HCT116 (cell line): ENCODE measurements around the gene TMEM208. TPM values are rescaled to one million over a fixed set of nuclear protein-coding genes. Genes with fewer than 3 reads are reported as not detected.

Experiments used
- ATAC-seq: fragments of 200-7000 bp; cut with Tn5 transposase; 2 replicates; pipeline ENCODE4 v1.9.1; 2020; ENCODE audit warnings: mild to moderate bottlenecking, moderate library complexity
- BruUV-seq: library from RNA; stranded (reverse); fragments of 400-500 nt; replicated peaks from 2 replicates; lab custom pipeline; 2021; lab: Mats Ljungman, UMichigan
- CTCF ChIA-PET: fragments of 300-600 bp; sonication (Branson Sonifier 250); formaldehyde crosslinking; loops from one replicate; lab custom pipeline; 2021; ENCODE audit warnings: antibody characterized with exemption; lab: Charles Lee
- POLR2A ChIA-PET: fragments of 300-600, 350-600 bp; sonication (Branson Sonifier 250); formaldehyde crosslinking; loops from one replicate; lab custom pipeline; 2021; ENCODE audit warnings: antibody characterized with exemption; lab: Charles Lee
- RAD21 ChIA-PET, 2 experiments: fragments of 300-600 bp; sonication (Branson Sonifier 250); formaldehyde crosslinking; loops; one replicate each; lab custom pipeline; 2023; ENCODE audit warnings: low total read pairs in 2 of 2; ENCODE audit not compliant: uncharacterized antibody in 2 of 2, unreplicated experiment in 2 of 2, low non-redundant PET in 1 of 2; lab: Charles Lee
- DNase-seq: peaks from one replicate; pipeline ENCODE4 v3.0.0-alpha.2; 2010; ENCODE audit warnings: low read depth, low spot score
- H2AFZ ChIP-seq: fragments of 200-600 bp; shearing (Covaris generic), sonication (generic); 2 replicates; pipeline ENCODE4 v1.6.1; 2017; ENCODE audit warnings: low read depth, mixed run types, mixed read lengths, antibody characterized with exemption, low read length; ENCODE audit not compliant: poor library complexity, severe bottlenecking
- H3K27ac ChIP-seq: 2 replicates; pipeline ENCODE4 v1.5.1; 2012; ENCODE audit warnings: low read depth, low read length
- H3K27me3 ChIP-seq: fragments of 200-600 bp; sonication (generic); 2 replicates; pipeline ENCODE4 v1.6.1; 2016; ENCODE audit warnings: mixed run types, low read length, mixed read lengths; ENCODE audit not compliant: insufficient read depth
- H3K36me3 ChIP-seq, 2 experiments: fragments of 200-500 bp in 1 of 2; fragments of 200-600 bp in 1 of 2; sonication (Bioruptor generic) in 1 of 2; sonication (generic) in 1 of 2; 2 replicates each; pipeline versions ENCODE4 v1.5.1 to v1.6.1; 2014 to 2016; ENCODE audit warnings: low read length in 2 of 2, inconsistent platforms in 1 of 2, mixed read lengths in 1 of 2, mixed run types in 1 of 2; ENCODE audit not compliant: insufficient read depth in 2 of 2, control insufficient read depth in 1 of 2
- H3K4me1 ChIP-seq, 2 experiments: fragments of 200-600 bp in 1 of 2; sonication (generic) in 1 of 2; 2 replicates each; pipeline versions ENCODE4 v1.5.1 to v1.6.1; 2012 to 2017; ENCODE audit warnings: low read length in 2 of 2, inconsistent platforms in 1 of 2, mild to moderate bottlenecking in 1 of 2, mixed read lengths in 1 of 2, mixed run types in 1 of 2, moderate library complexity in 1 of 2; ENCODE audit not compliant: insufficient read depth in 2 of 2, control insufficient read depth in 1 of 2
- H3K4me2 ChIP-seq: fragments of 200-600 bp; sonication (generic); 2 replicates; pipeline ENCODE4 v1.6.1; 2017; ENCODE audit warnings: mixed run types, low read length, mixed read lengths
- H3K4me3 ChIP-seq, 2 experiments: fragments of 200-600 bp in 1 of 2; sonication (generic) in 1 of 2; replicated peaks in 1 of 2; 2 replicates each; pipeline ENCODE4 v1.5.1; 2011 to 2016; ENCODE audit warnings: low read length in 2 of 2, control low read depth in 1 of 2, low read depth in 1 of 2, mild to moderate bottlenecking in 1 of 2, mixed read lengths in 1 of 2, mixed run types in 1 of 2
- H3K79me2 ChIP-seq: fragments of 200-600 bp; sonication (generic); 2 replicates; pipeline ENCODE4 v1.6.1; 2017; ENCODE audit warnings: mild to moderate bottlenecking, mixed run types, low read length, moderate library complexity, mixed read lengths; ENCODE audit not compliant: insufficient read depth
- H3K9ac ChIP-seq: fragments of 200-600 bp; sonication (generic); 2 replicates; pipeline ENCODE4 v1.6.1; 2016; ENCODE audit warnings: low read length, mixed read lengths
- H3K9me2 ChIP-seq: fragments of 200-600 bp; sonication (generic), shearing (Covaris generic); 2 replicates; pipeline ENCODE4 v1.6.1; 2017; ENCODE audit warnings: mixed run types, mild to moderate bottlenecking, moderate library complexity; ENCODE audit not compliant: insufficient read depth
- H3K9me3 ChIP-seq, 2 experiments: fragments of 200-500 bp in 1 of 2; fragments of 200-600 bp in 1 of 2; sonication (Bioruptor generic) in 1 of 2; sonication (generic) in 1 of 2; 2 replicates each; pipeline ENCODE4 v1.6.1; 2014 to 2017; ENCODE audit warnings: low read length in 2 of 2, mixed read lengths in 2 of 2, inconsistent platforms in 1 of 2, low read depth in 1 of 2, mild to moderate bottlenecking in 1 of 2, mixed run types in 1 of 2, moderate library complexity in 1 of 2; ENCODE audit not compliant: control insufficient read depth in 1 of 2, insufficient read depth in 1 of 2
- H4K20me1 ChIP-seq: fragments of 200-600 bp; sonication (generic), shearing (Covaris generic); 2 replicates; pipeline ENCODE4 v1.6.1; 2017; ENCODE audit warnings: mixed run types, mild to moderate bottlenecking, moderate library complexity; ENCODE audit not compliant: insufficient read depth
- ELF1 ChIP-seq: IDR thresholded peaks from 2 replicates; pipeline ENCODE4 v1.6.1; 2012; ENCODE audit warnings: low read depth, borderline replicate concordance
- EZH2 ChIP-seq: fragments of 200-600 bp; sonication (generic); IDR thresholded peaks from 2 replicates; pipeline ENCODE4 v1.6.1; 2017; ENCODE audit warnings: antibody characterized with exemption, mixed run types
- EZH2phosphoT487 ChIP-seq: fragments of 200-600 bp; IDR thresholded peaks from 2 replicates; pipeline ENCODE4 v1.6.1; 2018; ENCODE audit warnings: antibody characterized with exemption, borderline replicate concordance
- JUND ChIP-seq: IDR thresholded peaks from 2 replicates; pipeline ENCODE4 v1.6.1; 2012
- POLR2A ChIP-seq: IDR thresholded peaks from 2 replicates; pipeline ENCODE4 v1.7.0; 2011; ENCODE audit warnings: borderline replicate concordance; ENCODE audit not compliant: insufficient read depth, insufficient read length; ENCODE audit errors: extremely low read depth
- RAD21 ChIP-seq: IDR thresholded peaks from 2 replicates; pipeline ENCODE4 v1.6.1; 2012; ENCODE audit warnings: low read depth, mild to moderate bottlenecking
- SIN3A ChIP-seq: IDR thresholded peaks from 2 replicates; pipeline ENCODE4 v1.6.1; 2012; ENCODE audit warnings: low read depth
- SP1 ChIP-seq: IDR thresholded peaks from 2 replicates; pipeline ENCODE4 v1.6.1; 2012; ENCODE audit warnings: low read depth
- SRF ChIP-seq: IDR thresholded peaks from 2 replicates; pipeline ENCODE4 v1.6.1; 2012; ENCODE audit warnings: low read depth
- TCF7L2 ChIP-seq: IDR thresholded peaks from 2 replicates; pipeline ENCODE4 v1.7.0; 2011; ENCODE audit warnings: borderline replicate concordance, inconsistent platforms; ENCODE audit not compliant: insufficient read depth, insufficient read length; ENCODE audit errors: extremely low read depth
- YY1 ChIP-seq: IDR thresholded peaks from 2 replicates; pipeline ENCODE4 v1.6.1; 2011; ENCODE audit warnings: low read length, low read depth, moderate library complexity, mild to moderate bottlenecking; ENCODE audit not compliant: insufficient replicate concordance; ENCODE audit errors: extremely low read depth
- intact Hi-C: fragments of 100-400 bp; cut with micrococcal nuclease; formaldehyde crosslinking; loops from 2 replicates; pipeline ENCODE4 v1.10.0; 2022
- total RNA-seq: library from RNA; stranded (reverse); gene quantifications from one replicate; pipeline ENCODE4 v1.2.1, GENCODE V29; 2021; ENCODE audit not compliant: unreplicated experiment
- TF ChIP-seq, protein P1 (sequence below): IDR thresholded peaks from 2 replicates; pipeline ENCODE4 v1.6.1; 2012
- TF ChIP-seq, protein P2 (sequence below): IDR thresholded peaks from 2 replicates; pipeline ENCODE4 v1.6.1; 2011; ENCODE audit warnings: mild to moderate bottlenecking, low read length, moderate library complexity; ENCODE audit not compliant: insufficient replicate concordance; ENCODE audit errors: extremely low read depth
- TF ChIP-seq, protein P3 (sequence below): IDR thresholded peaks from 2 replicates; pipeline ENCODE4 v1.6.1; 2012; ENCODE audit warnings: low read depth

The TMEM208 gene
- total RNA-seq, 1 experiment from 2014 or later: 36.1 TPM

DNA sequence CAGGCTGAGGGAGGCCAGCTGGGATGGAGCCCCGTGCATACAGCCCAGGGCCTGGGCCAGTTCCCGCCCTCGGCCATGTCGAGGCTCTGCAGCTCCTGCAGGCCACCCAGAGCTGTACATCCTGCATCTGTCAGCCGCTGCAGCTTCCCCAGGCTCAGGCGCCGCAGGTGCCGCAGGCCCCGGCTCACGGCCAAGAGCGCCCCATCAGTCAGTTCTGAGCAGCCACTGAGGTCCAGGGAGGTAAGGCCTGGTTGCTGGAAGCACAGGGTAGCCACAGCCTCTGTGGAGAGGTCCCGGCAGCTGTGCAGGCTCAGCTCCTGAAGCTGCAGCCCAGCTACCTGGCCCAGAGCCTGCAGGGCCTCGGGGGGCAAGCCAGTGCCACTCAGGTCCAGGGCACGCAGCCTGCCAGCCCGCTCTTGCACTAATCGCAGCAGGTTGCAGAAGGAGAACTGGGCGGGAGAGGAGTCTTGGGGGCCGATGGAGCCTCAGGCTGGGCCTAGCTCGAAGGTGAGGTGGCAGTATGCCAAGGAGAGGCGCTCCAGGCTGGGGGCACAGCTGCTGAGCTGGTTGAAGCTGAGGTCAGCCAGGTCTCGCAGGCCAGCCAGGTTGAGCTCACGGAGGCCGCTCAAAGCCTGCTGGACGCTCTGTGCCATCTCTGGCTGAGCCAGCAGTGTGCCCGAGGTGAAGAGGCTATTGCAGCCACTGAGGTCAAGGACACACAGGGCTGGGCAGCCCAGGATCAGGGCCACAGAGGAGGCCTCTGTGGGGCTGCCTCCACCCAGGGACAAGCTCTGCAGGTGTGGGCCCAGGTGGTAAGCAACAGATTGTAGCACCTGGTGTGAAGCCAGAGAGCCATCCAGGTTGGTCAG, 16.6 kb upstream of the TMEM208 start:
- H3K36me3 ChIP-seq: no peaks in the 10 kb centered on the region
- no peaks in the 10 kb centered on the region for H4K20me1 ChIP-seq
- no peak overlapping the region for H3K4me2 ChIP-seq
- DNase-seq: no peak
- RAD21 ChIA-PET: no interaction called here
- intact Hi-C loops: no loop called here
- H3K79me2 ChIP-seq: no peaks in the 10 kb centered on the region
- no peak overlapping the region for H3K9ac ChIP-seq
- ATAC-seq: no peak
- no peak overlapping the region for H2AFZ ChIP-seq
- no peak overlapping the region for H3K27ac ChIP-seq
- H3K4me1 ChIP-seq: peaks cover 11 to 34% of the 10 kb centered on the region in 2 experiments
- POLR2A ChIA-PET: no interaction called here
- no peaks in the 10 kb centered on the region for H3K9me2 ChIP-seq
- no peaks in the 10 kb centered on the region for H3K27me3 ChIP-seq
- BruUV-seq: no TSS peak
- CTCF ChIA-PET: interaction anchor here (1.4 kb wide), 1 partner anchor 12 kb away, joined by 3 read pairs; no protein-coding TSS in a partner anchor
- H3K4me3 ChIP-seq: no peak overlapping the region
- no peak for TF ChIP-seq RAD21
- no peak for TF ChIP-seq POLR2A
- TF ChIP-seq YY1: no peak
- TF ChIP-seq EZH2: no peak
- TF ChIP-seq, protein P1, sequence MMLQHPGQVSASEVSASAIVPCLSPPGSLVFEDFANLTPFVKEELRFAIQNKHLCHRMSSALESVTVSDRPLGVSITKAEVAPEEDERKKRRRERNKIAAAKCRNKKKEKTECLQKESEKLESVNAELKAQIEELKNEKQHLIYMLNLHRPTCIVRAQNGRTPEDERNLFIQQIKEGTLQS: no peak
- TF ChIP-seq TCF7L2: no peak
- no peak for TF ChIP-seq SP1
- TF ChIP-seq EZH2phosphoT487: no peak
- TF ChIP-seq SIN3A: no peak
- no peak for TF ChIP-seq SRF
- no peak for TF ChIP-seq ELF1
- TF ChIP-seq, protein P2, sequence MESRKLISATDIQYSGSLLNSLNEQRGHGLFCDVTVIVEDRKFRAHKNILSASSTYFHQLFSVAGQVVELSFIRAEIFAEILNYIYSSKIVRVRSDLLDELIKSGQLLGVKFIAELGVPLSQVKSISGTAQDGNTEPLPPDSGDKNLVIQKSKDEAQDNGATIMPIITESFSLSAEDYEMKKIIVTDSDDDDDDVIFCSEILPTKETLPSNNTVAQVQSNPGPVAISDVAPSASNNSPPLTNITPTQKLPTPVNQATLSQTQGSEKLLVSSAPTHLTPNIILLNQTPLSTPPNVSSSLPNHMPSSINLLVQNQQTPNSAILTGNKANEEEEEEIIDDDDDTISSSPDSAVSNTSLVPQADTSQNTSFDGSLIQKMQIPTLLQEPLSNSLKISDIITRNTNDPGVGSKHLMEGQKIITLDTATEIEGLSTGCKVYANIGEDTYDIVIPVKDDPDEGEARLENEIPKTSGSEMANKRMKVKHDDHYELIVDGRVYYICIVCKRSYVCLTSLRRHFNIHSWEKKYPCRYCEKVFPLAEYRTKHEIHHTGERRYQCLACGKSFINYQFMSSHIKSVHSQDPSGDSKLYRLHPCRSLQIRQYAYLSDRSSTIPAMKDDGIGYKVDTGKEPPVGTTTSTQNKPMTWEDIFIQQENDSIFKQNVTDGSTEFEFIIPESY: no peak
- TF ChIP-seq, protein P3, sequence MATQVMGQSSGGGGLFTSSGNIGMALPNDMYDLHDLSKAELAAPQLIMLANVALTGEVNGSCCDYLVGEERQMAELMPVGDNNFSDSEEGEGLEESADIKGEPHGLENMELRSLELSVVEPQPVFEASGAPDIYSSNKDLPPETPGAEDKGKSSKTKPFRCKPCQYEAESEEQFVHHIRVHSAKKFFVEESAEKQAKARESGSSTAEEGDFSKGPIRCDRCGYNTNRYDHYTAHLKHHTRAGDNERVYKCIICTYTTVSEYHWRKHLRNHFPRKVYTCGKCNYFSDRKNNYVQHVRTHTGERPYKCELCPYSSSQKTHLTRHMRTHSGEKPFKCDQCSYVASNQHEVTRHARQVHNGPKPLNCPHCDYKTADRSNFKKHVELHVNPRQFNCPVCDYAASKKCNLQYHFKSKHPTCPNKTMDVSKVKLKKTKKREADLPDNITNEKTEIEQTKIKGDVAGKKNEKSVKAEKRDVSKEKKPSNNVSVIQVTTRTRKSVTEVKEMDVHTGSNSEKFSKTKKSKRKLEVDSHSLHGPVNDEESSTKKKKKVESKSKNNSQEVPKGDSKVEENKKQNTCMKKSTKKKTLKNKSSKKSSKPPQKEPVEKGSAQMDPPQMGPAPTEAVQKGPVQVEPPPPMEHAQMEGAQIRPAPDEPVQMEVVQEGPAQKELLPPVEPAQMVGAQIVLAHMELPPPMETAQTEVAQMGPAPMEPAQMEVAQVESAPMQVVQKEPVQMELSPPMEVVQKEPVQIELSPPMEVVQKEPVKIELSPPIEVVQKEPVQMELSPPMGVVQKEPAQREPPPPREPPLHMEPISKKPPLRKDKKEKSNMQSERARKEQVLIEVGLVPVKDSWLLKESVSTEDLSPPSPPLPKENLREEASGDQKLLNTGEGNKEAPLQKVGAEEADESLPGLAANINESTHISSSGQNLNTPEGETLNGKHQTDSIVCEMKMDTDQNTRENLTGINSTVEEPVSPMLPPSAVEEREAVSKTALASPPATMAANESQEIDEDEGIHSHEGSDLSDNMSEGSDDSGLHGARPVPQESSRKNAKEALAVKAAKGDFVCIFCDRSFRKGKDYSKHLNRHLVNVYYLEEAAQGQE: no peak
- no peak for TF ChIP-seq JUND
- H3K9me3 ChIP-seq: no peaks in the 10 kb centered on the region
